Ishikawa (cell line): ENCODE results near the gene CFAP61.

ENCODE experiments used
- CEBPB ChIP-seq: IDR thresholded peaks from 2 replicates; pipeline ENCODE4 v1.6.1; 2012
- CREB1 ChIP-seq: IDR thresholded peaks from 2 replicates; pipeline ENCODE4 v1.6.1; 2012; ENCODE audit warnings: low read depth
- EGR1 ChIP-seq: IDR thresholded peaks from 2 replicates; pipeline ENCODE4 v1.6.1; 2012
- EP300 ChIP-seq: IDR thresholded peaks from 2 replicates; pipeline ENCODE4 v1.6.1; 2012; ENCODE audit warnings: borderline replicate concordance
- MAX ChIP-seq: IDR thresholded peaks from 2 replicates; pipeline ENCODE4 v1.6.1; 2012
- NFIC ChIP-seq: IDR thresholded peaks from 2 replicates; pipeline ENCODE4 v1.6.1; 2012
- RAD21 ChIP-seq: IDR thresholded peaks from 2 replicates; pipeline ENCODE4 v1.6.1; 2012; ENCODE audit warnings: low read depth
- REST ChIP-seq: IDR thresholded peaks from 2 replicates; pipeline ENCODE4 v1.6.1; 2012; ENCODE audit warnings: low read depth, mild to moderate bottlenecking
- TAF1 ChIP-seq: IDR thresholded peaks from 2 replicates; pipeline ENCODE4 v1.6.1; 2012; ENCODE audit warnings: low read depth, mild to moderate bottlenecking
- TEAD4 ChIP-seq: IDR thresholded peaks from 2 replicates; pipeline ENCODE4 v1.6.1; 2012
- ZBTB7A ChIP-seq: IDR thresholded peaks from 2 replicates; pipeline ENCODE4 v1.6.1; 2012; ENCODE audit warnings: low read depth
- TF ChIP-seq, protein P1 (sequence below): IDR thresholded peaks from 2 replicates; pipeline ENCODE4 v1.6.1; 2012

- TF ChIP-seq CREB1 (no peak), REST (no peak), CEBPB (no peak), NFIC (no peak), RAD21 (no peak), MAX (no peak), ZBTB7A (no peak), TAF1 (no peak), EP300 (no peak), EGR1 (no peak), TEAD4 (no peak)
- TF ChIP-seq, protein P1, sequence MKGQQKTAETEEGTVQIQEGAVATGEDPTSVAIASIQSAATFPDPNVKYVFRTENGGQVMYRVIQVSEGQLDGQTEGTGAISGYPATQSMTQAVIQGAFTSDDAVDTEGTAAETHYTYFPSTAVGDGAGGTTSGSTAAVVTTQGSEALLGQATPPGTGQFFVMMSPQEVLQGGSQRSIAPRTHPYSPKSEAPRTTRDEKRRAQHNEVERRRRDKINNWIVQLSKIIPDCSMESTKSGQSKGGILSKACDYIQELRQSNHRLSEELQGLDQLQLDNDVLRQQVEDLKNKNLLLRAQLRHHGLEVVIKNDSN = no peak
Measured at GRCh38 chr20:20259533-20259932, 207.2 kb downstream of the CFAP61 start.
